ENCODE measurements around the gene DGKB. TPM values are rescaled to one million over a fixed set of nuclear protein-coding genes. Genes with fewer than 3 reads are reported as not detected.
A peak's percentile ranks its signal among the peaks of the same experiment; 100 is the strongest.
"Not testable (repeated sequence)": the region's sequence is repeated elsewhere in the genome, so short reads cannot be mapped to it uniquely, and the experiment has no call there.

The DGKB gene
- total RNA-seq, 2 donors from 2014 or later = 0.52 TPM; not detected in 1

GRCh38 chr7:14480281-14480680 lies 422.3 kb downstream of the DGKB start:
- H3K9me3 ChIP-seq = peaks cover 0 to 4% (median 0%) of the 10 kb centered on the region in 3 donors
- no peaks in the 10 kb centered on the region for H3K36me3 ChIP-seq (replicated peaks in 1 of 2; ENCODE audit: insufficient read depth in 1 of 2, low read depth in 2 of 2)
- no peak for TF ChIP-seq POLR2A (IDR thresholded peaks at IDR 0.05)
- no peak for TF ChIP-seq CTCF (IDR thresholded peaks at IDR 0.05)
- no peak overlapping the region for H3K27ac ChIP-seq
- intact Hi-C loops (cut with DNase I) = no loop called here
- DNase-seq (peak in 1 of 4 donors; percentile 6), ATAC-seq (no peak)
- no peaks in the 10 kb centered on the region for H3K4me1 ChIP-seq
- H3K4me3 ChIP-seq = no peak overlapping the region
- no peaks in the 10 kb centered on the region for H3K27me3 ChIP-seq
- 70 to 89% methylated on average over 1 of the region's 1 CpG for WGBS, 2 donors

DNA sequence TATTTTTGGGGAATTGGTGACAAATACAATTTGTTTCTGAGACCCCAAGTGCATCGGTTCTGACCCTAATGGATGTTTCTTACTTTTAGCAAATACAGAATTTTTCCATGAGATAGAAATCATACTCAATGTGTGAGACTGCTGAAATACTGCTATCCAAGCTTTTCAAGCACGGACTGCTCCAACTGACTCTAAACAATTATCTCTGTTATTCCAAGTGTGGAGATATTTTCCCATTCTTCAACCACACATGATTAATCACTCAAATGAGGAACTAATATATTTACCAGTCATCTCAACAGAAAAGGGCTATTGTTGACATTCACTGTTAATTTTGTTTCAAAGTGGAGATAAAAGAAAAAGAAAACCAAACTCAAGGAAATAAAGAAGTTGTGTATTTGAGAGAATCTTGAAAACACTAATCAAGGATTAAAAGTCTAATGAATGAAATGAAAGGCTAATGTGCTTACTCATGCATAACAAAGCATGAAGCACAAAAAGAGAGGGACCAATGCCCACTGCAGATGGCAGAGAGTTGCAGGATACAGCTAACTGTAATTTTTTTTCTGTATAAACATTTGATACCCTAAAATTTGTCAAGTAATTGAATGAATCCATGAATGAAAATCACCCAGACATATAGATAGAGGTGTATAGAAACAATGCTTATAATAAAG lies 423.6 kb downstream of the DGKB start:
- WGBS, 2 donors = 44 to 64% methylated on average over 2 of the region's 2 CpGs
- intact Hi-C loops (cut with DNase I) = no loop called here
- no peaks in the 10 kb centered on the region for H3K4me1 ChIP-seq
- DNase-seq (no peak), ATAC-seq (no peak)
- no peak overlapping the region for H3K27ac ChIP-seq
- H3K27me3 ChIP-seq = no peaks in the 10 kb centered on the region
- H3K9me3 ChIP-seq = peaks cover 0 to 4% (median 0%) of the 10 kb centered on the region in 3 donors
- H3K36me3 ChIP-seq (replicated peaks in 1 of 2; ENCODE audit: insufficient read depth in 1 of 2, low read depth in 2 of 2) = no peaks in the 10 kb centered on the region
- H3K4me3 ChIP-seq = no peak overlapping the region
- no peak for TF ChIP-seq CTCF (IDR thresholded peaks at IDR 0.05)
- TF ChIP-seq POLR2A (IDR thresholded peaks at IDR 0.05) = no peak

DNA sequence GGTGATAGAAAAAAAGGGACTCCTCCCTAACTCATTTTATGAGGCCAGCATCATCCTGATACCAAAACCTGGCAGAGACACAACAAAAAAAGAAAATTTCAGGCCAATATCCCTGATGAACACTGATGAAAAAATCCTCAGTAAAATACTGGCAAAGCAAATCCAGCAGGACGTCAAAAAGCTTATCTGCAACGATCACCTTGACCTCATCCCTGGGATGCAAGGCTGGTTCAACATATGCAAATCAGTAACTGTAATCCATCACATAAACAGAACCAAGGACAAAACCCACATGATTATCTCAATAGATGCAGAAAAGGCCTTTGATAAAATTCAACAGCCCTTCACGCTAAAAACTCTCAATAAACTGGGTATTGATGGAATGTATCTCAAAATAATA lies 440.8 kb downstream of the DGKB start:
- ATAC-seq; H3K27me3 ChIP-seq; H3K27ac ChIP-seq; DNase-seq; H3K9me3 ChIP-seq; H3K36me3 ChIP-seq (replicated peaks in 1 of 2; ENCODE audit: insufficient read depth in 1 of 2, low read depth in 2 of 2); intact Hi-C loops (cut with DNase I); H3K4me1 ChIP-seq; H3K4me3 ChIP-seq: not testable (repeated sequence)
- WGBS, 2 donors = 56% methylated on average over 3 of the region's 3 CpGs

DNA sequence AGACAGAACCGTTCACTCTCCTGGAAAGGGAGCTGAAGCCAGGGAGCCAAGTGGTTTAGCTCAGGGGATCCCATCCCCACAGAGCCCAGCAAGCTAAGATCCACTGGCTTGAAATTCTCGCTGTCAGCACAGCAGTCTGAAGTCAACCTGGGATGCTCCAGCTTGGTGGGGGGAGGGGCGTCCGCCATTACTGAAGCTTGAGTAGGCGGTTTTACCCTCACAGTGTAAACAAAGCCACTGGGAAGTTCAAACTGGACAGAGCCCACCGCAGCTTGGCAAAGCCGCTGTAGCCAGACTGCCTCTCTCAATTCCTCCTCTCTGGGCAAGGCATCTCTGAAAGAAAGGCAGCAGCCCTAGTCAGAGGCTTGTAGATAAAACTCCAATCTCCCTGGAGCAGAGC lies 443.7 kb downstream of the DGKB start:
- not testable (repeated sequence) for DNase-seq; H3K36me3 ChIP-seq (replicated peaks in 1 of 2; ENCODE audit: insufficient read depth in 1 of 2, low read depth in 2 of 2); ATAC-seq; H3K27me3 ChIP-seq; H3K9me3 ChIP-seq; H3K27ac ChIP-seq; H3K4me1 ChIP-seq; H3K4me3 ChIP-seq
- intact Hi-C loops (cut with DNase I) = loop anchor here (10.0 kb wide), 1 partner anchor 1174 kb away; no protein-coding TSS in a partner anchor
- 73 to 88% methylated on average over 5 to 7 of the region's 7 CpGs for WGBS, 2 donors

DNA sequence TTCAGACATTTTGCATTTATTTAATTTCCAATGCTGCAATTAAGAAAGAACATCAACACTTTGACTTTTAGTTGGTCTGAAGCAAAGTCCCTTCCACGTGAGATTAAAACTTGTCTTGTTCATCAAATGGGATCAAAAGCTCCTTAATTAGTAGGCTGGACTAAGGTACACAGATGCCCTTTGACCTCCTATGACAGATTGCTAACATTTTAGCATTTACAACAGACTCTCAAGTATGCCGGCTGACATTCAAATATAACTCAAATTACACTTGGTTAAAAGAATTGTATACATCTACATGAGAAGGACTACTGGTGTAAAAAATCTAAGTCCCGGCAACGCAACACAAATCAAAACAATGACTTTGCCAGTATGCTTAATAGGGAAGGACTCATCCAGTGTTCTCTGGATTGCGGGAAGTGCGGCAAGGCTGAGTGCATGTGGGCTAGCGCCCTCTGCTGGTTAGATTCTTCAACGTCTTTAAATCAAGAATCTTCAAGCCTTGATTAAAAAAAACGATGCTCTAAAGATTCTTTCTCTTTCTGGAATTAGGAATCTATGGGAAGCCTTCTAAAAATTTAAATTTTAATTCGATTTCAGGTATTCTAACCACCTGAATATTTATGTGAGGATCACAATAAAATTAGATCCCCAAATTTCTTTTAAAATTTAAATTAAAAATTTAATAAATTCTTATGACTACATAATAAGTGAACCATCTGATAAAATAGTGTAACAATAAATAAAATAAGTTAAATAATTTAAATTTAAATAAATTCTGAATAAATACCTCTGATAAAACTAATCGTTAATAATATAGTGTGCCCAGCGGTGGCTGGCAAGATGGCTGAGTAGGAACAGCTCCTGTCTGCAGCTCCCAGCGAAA lies 444.7 kb downstream of the DGKB start:
- peak; percentile 77 for ATAC-seq
- intact Hi-C loops (cut with DNase I) = loop anchor here (10.0 kb wide), 1 partner anchor 1173 kb away; no protein-coding TSS in a partner anchor
- H3K4me3 ChIP-seq = no peak overlapping the region

More for the DNA sequence above, 444.7 kb downstream of the DGKB start:
- H3K27ac ChIP-seq = no peak overlapping the region
- H3K36me3 ChIP-seq (replicated peaks in 1 of 2; ENCODE audit: insufficient read depth in 1 of 2, low read depth in 2 of 2) = no peaks in the 10 kb centered on the region
- H3K9me3 ChIP-seq = no peaks in the 10 kb centered on the region
- H3K27me3 ChIP-seq = peaks cover 0 to 5% of the 10 kb centered on the region in 2 donors
- peak; percentile 75 to 80 (median 77) for DNase-seq
- no peak for TF ChIP-seq POLR2A (IDR thresholded peaks at IDR 0.05)
- TF ChIP-seq CTCF (IDR thresholded peaks at IDR 0.05) = peak; percentile 72 to 89 (median 78)
- H3K4me1 ChIP-seq = peaks cover 4% of the 10 kb centered on the region
- 19 to 20% methylated on average over 13 of the region's 13 CpGs for WGBS, 2 donors

Data from body of pancreas (tissue), 4 donors.